ENCODE measurements around the gene DENND5B.
"Not testable (repeated sequence)": the region's sequence is repeated elsewhere in the genome, so short reads cannot be mapped to it uniquely, and the experiment has no call there.

The DENND5B gene

DNA sequence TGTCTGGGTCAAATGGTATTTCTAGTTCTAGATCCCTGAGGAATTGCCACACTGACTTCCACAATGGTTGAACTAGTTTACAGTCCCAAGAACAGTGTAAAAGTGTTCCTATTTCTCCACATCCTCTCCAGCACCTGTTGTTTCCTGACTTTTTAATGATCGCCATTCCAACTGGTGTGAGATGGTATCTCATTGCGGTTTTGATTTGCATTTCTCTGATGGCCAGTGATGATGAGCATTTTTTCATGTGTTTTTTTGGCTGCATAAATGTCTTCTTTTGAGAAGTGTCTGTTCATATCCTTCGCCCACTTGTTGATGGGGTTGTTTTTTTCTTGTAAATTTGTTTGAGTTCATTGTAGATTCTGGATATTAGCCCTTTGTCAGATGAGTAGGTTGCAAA is 40.3 kb downstream of the DENND5B start:
- not testable (repeated sequence) for DNase-seq

GRCh38 chr12:31536672-31537071 is 54.3 kb downstream of the DENND5B start:
- DNase-seq: no peak

DNA sequence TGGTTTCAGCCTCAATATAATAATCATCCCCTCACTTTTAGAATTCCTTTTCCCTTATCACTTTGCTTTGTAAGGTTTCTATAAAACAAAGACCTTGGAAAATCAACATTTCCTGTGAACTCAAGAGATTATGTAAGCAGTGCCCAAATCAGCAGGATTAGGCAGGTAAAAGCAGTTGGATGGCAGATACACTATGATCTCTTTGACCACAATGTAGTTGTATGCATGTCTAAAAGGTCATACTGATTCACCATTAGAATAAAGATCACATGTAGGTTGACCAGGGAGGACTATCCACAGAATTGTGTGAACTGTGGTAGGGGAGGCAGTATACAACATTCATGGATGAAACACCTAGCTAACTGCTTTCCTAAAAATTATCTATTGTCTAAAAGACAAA is 57.5 kb downstream of the DENND5B start:
- no peak for DNase-seq

GRCh38 chr12:31531893-31532292 is 59.0 kb downstream of the DENND5B start:
- no peak for DNase-seq

- no peak for DNase-seq
These were observed 62.8 kb downstream of the DENND5B start for GRCh38 chr12:31528095-31528494.

DNA sequence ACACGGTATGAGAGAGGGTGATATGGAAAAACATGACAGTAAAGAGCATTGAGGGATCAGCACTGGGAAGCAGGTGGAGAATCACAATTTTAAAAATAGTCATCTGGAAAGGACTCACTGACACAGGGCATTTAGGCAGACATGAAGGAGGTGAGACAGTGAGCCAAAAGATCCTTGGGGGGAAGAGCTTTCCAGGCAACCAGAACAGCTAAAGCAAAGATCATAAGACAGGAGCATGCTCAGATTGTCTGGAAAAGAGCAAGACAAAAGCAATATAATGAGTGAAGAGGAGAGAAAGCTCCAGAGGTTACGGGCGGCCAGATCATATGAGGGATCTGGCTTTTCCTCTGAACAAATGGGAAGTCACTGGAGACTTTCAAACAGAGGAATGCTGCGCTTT is 63.9 kb downstream of the DENND5B start:
- no peak for DNase-seq

DNA sequence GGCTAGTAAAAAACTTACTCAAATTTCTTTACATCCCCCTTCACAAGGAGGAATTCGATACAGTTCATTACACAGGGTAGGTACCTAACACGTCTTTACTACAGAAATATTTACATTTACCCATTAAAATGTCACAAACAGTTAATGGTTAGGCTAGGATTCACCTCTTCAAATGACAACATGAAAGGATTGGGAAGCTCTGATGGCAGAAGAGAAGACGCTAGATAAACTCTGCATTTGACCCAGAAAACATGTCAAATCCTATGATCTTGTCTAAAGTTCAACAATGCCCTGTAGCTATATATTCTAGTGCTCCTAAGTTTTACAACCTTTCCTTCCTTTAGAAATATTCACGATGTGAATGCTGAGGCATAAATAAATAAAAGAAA is 64.8 kb downstream of the DENND5B start:
- DNase-seq: no peak

GRCh38 chr12:31525496-31526157 is 65.3 kb downstream of the DENND5B start:
- no peak for DNase-seq

DNA sequence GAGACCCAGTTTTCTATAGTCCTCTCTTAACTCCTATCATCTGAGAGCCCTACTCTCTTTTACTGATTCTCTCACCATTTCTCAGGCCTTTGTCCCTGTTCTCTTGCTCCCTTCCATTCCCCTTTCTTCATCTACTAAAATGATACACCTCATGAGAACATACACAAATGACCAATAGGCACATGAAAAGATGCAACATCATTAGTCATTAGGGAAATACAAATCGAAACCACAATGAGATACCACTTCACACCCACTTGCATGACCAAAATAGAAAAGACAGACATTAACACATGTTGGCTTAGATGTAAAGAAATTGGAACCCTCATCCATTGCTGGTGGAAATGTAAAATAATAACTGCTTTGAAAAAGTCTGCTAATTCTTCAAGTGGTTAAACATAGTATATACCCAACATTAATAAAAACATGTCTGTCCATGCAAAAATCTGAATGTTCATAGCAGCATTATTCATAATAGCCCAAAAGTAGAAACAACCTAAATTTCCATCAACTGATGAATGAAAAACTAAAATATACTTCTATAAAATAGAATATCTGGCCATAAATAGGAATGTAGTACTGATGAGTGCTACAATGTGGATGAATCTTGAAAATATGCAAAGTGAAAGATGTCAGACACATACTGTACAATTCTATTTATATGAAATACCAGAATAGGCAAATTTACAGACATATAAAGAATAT is 66.0 kb downstream of the DENND5B start:
- no peak for DNase-seq

GRCh38 chr12:31523306-31523705 is 67.6 kb downstream of the DENND5B start:
- no peak for DNase-seq

DNA sequence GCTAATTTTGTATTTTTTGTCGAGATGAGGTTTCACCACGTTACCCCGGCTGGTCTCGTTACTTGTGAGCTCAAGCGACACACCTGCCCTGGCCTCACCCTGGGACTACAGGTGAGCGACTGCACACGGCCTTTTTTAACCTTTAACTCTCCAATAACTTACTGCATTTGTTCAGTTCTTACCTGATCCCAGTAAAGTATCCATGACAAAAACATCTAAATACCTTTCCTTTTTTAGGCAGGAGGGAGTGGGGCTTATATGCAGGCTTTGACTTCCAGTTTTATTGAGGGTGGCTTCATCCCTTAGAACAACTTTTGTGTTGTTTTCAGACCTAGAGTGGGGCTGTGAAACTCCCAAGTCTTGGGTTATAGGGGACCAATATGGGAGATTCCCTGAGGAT is 68.3 kb downstream of the DENND5B start:
- DNase-seq: no peak

DNA sequence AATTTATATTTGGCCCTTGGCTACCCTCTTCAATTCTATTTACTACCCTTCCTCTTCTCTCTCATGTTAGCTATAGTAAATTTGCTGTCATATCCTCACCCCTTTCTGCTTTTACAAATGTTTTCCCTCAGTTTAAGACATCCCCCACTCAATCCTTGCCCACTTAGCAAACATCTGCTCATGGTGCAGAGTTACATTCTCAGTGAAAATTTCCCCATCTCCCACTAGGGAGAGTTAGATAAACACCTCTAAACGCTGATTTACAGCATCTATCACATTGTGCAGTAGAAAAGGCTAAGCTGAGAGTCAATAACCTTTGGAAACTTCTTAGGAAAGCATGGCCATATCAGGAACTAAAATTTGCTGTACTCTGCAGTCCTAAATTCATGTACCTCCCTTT is 69.0 kb downstream of the DENND5B start:
- no peak for DNase-seq

DNA sequence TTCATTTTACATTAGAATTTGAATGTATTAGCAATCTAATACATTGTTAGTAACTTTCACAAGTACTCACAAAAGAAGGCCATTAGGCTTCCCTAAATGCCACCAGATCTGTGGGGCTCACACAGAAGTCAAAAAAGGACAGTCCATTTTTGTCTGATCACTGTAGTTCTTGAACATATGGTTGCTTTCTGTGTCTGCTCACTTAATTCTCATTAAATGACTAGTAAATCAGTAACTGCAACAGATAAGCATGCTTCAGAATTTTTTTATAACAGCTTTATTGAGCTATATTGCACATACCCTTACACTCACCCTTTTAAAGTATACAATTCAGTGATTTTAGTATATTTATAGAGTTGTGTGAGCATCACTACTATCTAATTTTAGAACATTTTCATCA is 71.4 kb downstream of the DENND5B start:
- no peak for DNase-seq

DNA sequence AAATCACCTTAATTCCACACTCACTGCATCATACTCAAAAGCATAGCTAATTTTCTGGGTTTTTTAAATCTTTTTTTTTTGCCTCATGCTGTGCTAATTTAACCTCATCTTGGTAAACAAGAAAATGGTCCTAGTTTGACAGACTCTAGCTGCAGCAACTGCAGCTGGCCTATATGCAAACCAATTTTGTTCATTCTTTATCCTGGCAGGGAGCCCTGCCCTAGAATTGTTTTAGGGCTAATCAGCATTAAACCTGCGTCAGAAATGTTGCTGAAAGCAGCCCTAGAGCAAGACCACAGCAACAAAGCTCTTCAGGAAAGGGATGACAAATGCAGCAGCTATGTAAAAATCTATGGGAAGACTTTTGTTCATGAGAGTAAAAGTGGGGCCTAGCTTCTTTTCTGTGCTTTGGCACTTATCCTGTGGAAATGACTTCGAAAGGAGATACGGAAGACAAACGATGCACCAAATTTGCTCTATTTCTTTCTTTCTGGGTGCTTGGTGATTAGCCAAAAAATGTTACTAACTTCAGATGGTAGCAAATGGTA is 72.2 kb downstream of the DENND5B start:
- DNase-seq: peak; percentile 66

- DNase-seq: no peak
These were observed 72.9 kb downstream of the DENND5B start for GRCh38 chr12:31517994-31518393.

GRCh38 chr12:31516702-31517101 is 74.2 kb downstream of the DENND5B start:
- DNase-seq: no peak

- DNase-seq: no peak
These were observed 76.0 kb downstream of the DENND5B start for GRCh38 chr12:31514912-31515311.

DNA sequence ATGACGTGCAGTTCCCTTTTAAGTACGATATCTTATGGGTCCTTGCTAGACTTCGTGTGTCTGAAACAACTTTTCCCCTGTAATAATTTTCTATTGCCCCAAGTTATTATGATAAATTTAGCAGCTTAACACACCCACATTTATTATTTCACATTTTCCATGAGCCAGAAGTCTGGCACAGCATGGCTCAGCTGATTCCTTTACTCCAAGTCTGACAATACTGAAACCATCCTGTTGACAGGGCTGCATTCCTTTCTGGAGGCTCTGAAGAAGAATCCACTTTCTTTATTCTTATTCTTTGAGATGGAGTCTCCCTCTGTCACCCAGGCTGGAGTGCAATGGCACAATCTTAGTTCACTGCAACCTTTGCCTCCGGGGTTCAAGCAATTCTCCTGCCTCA is 80.9 kb downstream of the DENND5B start:
- DNase-seq: no peak

DNA sequence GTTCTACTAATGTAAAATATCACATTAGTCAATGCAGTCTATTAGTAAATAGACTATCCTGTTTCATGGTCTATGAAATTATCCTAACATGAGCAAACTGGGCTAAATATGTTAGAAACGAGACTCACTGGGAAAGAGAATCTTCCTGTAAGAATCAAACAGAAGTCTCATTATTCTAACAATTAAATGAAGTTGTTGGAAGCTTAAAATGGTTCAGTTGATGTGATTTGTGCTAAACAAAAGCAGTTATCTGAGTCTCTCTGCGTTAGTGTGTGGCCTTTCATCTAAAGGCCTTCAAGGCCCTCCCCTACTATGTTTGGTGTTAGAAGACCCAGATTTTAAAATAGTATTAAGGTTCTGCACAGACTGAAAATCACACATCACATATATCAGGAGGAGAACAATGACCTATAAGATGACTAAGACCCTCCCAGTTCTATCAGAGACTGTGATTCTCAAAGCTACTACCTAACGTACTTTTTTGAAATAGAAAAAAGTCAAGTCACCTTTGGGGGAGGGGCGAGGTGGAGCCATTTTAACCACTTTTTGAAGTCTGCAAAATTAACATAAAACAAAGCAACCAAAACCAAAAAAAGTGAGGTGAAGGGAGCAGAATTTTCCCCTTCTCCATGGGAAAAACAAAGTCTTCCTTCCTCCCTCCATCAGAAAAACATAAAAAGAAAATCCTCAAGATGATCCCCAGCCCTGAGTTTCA is 82.3 kb downstream of the DENND5B start:
- no peak for DNase-seq

GRCh38 chr12:31507966-31508365 is 83.0 kb downstream of the DENND5B start:
- DNase-seq: no peak

DNA sequence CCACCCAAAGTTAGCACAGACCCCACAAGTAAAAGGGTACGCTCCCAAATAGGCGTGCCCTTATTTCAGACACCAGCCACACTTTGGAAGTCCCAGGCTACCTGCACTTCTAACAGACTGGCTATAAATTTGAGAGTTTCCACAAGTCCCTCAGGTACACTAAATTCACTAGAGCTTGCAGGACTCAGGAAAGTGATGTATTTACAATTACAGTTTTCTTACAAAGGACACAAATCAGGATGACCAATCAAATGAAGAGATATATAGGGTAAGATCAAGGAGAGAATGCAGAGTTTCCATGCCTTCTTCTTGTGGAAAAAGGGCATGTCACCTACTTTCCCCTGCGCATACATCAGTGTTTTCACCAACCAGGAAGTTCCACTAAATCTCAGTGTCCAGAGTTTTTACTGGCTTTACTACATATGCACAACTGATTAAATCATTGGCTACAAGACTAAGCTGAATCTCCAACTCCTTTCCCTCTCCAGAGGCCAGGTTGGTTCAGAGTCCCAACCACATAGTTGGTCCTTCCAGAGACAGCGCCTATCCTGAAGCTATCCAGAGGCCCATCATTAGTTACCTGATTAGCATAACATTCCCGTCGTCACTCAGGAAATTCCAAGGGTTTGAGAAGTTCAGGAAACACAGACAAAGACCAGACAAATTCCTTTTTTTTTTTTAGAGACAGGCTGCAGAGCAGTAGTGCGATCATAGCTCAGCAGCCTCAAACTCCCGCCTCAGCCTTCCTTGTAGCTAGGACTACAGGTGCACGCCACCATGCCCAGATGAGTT is 84.2 kb downstream of the DENND5B start:
- no peak for DNase-seq

- DNase-seq: no peak
These were observed 86.2 kb downstream of the DENND5B start for GRCh38 chr12:31504625-31505222.

DNA sequence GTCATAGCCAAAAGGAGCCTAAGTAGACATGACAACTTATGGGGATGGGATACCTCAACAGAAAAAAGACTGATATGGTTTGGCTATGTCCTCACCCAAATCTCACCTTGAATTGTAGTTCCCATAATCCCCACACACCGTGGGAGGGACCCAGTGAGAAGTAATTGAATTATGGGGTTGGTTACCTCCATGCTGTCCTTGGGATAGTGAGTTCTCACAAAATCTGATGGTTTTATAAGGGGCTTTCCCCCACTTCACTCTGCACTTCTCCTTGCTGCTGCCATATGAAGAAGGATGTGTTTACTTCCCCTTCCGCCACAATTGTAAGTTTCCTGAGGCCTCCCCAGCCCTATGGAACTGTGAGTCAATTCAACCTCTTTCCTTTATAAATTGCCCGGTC is 89.9 kb downstream of the DENND5B start:
- DNase-seq: not testable (repeated sequence)
